Measurements from ENCODE around the gene HACL1. TPM values are rescaled to one million over a fixed set of nuclear protein-coding genes. Genes with fewer than 3 reads are reported as not detected.
"Not testable (repeated sequence)": the region's sequence is repeated elsewhere in the genome, so short reads cannot be mapped to it uniquely, and the experiment has no call there.

The HACL1 gene
- total RNA-seq, 1 donor from 2014 or later, result 12.6 TPM

DNA sequence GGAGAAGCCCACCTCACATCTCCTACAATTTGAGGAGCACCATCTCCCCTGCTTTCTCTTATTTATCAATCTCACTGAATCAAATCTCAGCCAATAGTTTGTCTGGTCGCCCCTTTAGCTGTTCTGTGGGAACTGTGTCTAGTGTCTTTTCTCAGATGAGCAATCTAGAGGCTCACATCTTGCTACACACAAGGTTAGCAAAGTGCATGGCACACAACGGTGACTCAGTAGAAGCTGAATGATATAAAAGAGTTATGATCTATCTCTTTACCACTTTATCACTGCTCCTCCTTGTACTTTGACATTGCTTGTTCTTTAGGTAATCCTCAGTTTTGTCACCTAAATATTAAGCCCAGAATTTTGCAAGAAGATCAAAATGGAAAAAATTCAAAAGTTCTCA, 63.0 kb downstream of the HACL1 start:
- intact Hi-C loops (cut with DNase I), result no loop called here
- DNase-seq (ENCODE audit: low spot score), result no peak

- DNase-seq (ENCODE audit: low spot score), result no peak
- intact Hi-C loops (cut with DNase I), result no loop called here
Measured at GRCh38 chr3:15536856-15537255, 64.5 kb downstream of the HACL1 start.

DNA sequence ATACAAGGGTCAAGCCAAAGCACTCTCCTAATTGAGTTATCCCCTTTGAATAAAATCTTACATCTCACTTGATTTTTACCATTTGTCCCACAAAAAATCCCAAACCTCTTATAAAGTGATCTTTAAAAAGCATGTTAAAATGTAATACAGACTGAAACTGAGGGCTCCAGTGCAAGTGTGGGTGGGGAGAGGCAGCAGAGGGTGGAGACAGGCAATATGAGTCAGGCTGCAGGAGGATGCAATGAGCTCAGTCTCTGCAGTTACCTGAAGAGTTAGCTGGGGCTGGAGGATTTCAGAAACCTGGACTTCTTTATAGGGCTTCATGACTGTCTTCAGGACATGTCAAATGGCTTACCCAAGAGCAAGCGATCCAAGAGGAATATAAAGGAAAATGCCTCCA, 65.6 kb downstream of the HACL1 start:
- intact Hi-C loops (cut with DNase I), result no loop called here
- no peak for DNase-seq (ENCODE audit: low spot score)

- intact Hi-C loops (cut with DNase I); DNase-seq (ENCODE audit: low spot score): not testable (repeated sequence)
Measured at GRCh38 chr3:15532614-15533013, 68.8 kb downstream of the HACL1 start.

DNA sequence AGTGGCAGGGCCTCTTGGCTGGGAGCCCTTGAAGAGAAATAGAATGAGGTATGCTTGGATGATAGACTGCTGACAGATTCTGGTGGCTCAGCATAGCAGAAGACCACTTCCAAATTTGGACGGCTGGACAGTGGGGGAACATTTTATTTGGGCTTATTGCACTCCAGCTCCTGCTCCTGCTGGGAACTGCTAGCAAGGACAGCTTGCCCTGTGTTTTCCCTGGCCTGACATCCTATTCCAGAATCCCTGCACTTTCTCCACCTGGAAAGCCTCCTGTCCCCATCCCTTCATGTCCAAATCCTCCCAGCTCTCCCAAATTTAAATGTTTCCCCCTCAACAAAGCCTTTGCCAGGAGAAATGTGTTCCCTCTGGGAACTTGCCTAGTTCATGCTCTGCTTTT, 70.0 kb downstream of the HACL1 start:
- no peak for DNase-seq (ENCODE audit: low spot score)
- intact Hi-C loops (cut with DNase I), result no loop called here

- intact Hi-C loops (cut with DNase I), result no loop called here
- no peak for DNase-seq (ENCODE audit: low spot score)
Measured at GRCh38 chr3:15528854-15529537, 72.4 kb downstream of the HACL1 start.

DNA sequence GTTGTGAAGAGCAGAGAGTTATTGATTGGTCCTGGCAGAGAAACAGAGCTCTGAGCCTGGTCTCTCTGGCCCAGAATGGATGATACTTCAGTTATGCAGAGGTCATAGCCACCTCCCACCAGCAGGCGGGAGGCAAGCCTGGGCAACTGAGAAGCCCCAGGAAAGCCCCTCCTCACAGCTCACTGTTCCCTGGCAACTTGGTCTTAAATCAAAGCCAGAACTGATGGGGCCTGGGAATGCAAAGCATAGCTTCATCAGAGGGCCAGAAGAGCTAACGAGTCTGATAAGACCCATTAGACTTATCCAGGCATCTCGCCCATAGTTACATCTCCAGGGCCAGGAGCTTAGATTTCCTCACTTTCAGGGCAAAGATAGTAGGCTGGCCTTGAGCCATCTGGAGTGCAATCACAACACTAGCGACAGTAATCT, 74.3 kb downstream of the HACL1 start:
- DNase-seq (ENCODE audit: low spot score), result no peak
- intact Hi-C loops (cut with DNase I), result no loop called here

GRCh38 chr3:15525790-15526189, 75.6 kb downstream of the HACL1 start:
- no peak for DNase-seq (ENCODE audit: low spot score)
- intact Hi-C loops (cut with DNase I), result no loop called here

DNA sequence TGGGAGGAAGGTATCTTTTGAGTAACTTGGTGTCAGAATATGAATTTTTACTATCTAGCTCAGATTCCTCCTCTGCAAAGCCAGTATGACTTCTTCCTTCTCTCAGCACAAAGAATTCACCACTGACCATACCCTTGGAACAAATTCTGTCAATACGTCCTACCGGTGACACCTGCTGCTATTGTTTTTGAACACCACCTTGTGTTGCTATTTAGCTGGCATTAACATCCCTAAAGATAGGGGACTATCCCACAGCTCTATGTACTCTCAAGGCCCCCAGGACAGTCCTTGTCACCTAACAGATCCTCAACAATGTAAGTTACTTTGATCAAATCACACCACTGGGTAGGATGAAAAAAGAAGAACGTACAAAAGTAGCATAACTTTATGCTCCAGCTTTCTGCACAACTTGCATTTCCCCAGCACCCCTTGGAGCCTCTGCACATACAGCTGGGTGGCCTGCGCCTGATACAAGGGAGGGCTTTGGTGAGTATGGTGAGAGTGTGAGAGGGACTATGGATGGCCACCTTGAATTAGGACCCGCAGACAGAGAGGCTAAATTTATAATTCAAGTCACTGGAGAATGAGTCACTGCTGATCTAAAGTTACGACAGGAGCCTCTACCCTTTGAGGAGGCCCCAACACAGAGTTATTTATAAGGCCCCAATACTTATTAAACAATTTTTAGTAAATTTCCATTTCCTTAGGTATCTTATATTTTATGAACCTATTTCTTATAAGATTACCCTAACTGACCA, 77.5 kb downstream of the HACL1 start:
- no peak for DNase-seq (ENCODE audit: low spot score)
- intact Hi-C loops (cut with DNase I), result no loop called here

- no peak for DNase-seq (ENCODE audit: low spot score)
- intact Hi-C loops (cut with DNase I), result no loop called here
Measured at GRCh38 chr3:15522016-15522415, 79.4 kb downstream of the HACL1 start.

DNA sequence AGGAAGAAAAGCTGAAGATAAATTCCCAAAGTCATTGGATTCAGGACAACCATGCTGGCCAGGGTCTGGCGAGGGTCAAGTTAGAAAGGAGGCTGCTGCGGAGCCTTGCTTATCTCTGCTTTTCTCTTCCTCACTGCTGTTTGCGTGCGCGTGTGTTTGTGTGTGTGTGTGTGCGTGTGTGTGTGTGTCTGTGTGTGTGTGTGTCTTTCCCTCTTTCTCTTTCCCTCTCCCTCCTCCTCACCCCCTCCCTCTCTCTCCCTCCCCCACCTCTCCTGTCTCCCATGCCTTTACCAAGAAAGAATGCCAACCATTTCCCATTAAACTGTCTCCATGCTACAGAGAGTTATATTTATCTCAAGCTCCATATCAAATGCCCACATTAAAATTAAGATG, 79.8 kb downstream of the HACL1 start, which contains the start of gene COLQ:
Gene COLQ, minus strand, starts transcription at position 134 of the 393 bp plus-strand sequence. Its CDS starts 81 bp downstream, at position 53.
- no peak for DNase-seq (ENCODE audit: low spot score)
- intact Hi-C loops (cut with DNase I), result no loop called here

DNA sequence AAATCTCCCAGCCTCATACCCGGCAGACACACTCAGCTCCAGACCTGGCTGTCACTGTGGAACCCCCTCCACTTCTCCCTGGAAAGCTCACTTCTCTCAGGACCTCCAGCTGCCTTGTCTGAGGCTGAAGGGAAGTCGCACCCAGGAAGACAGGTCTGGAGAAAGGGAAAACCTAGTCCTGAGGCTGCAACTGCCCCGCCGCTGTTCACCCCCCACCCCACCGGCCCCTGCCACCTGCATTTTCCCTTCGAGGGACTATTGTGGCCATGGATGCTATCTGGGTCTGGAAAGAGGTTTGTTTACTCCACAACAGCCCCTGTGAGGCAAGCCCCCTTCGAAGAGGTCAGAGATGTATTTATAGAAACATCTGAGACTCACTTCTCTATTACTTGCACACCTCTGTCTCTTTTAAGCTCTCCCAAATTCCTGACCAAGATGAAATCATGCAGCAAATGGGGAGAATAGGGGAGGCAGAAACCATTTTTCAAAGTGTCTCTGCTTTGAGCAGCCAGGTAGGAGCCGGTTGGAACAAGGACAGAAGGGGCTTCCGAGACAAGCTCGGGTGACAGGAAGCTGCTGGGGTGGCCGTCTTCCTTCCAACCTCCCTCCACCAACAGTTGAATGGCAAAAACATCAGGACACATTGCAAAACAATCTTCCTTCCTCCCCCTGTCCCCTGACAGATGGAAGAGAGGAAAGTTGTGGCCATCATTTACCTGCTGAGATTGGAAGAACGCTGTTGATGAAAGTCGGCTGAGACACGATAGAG, 80.4 kb downstream of the HACL1 start:
- intact Hi-C loops (cut with DNase I), result no loop called here

GRCh38 chr3:15520185-15520584, 81.2 kb downstream of the HACL1 start:
- no peak for DNase-seq (ENCODE audit: low spot score)
- intact Hi-C loops (cut with DNase I), result no loop called here

More for the DNA sequence above, 80.4 kb downstream of the HACL1 start:
- no peak for DNase-seq (ENCODE audit: low spot score)

GRCh38 chr3:15519096-15519495, 82.3 kb downstream of the HACL1 start:
- intact Hi-C loops (cut with DNase I), result no loop called here
- no peak for DNase-seq (ENCODE audit: low spot score)

GRCh38 chr3:15514663-15515340, 86.6 kb downstream of the HACL1 start:
- intact Hi-C loops (cut with DNase I), result no loop called here
- no peak for DNase-seq (ENCODE audit: low spot score)

DNA sequence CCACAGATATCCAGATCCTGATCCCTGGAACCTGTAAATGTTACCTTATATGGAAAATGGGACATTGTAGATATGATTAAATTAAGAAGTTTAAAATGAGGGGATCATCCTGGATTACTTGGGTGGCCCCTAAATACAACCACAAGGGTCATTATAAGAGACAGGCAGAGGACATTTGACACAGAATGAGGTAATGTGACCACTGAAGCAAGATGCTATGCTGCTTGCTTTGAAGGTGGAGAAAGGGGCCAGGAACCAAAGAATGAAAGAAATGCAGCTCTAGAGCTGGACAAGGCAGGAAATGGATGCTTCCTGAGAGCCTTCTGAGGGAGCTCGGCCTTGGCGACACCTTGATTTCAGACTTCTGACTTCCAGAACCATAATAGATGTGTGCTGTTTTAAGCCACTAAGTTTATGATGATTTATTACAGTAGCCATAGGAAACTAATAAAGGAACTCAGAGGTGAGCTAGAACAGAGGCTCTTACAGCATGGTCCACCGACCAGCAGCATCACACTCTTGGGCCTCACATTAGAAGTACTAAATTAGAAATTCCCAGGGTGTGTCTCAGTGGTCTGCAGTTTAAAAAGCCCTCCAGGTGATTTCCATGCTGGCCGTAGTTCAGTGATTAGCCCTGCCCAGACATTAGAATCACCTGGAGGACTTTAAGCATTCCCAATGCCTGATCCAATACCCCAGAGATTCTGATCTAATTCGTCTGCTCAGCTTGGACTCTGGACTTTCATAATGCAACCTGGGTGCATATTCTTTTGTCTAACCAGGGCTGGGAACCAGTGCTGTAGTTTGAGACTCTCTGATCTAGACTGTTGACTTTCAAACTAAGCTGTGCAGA, 87.3 kb downstream of the HACL1 start:
- intact Hi-C loops (cut with DNase I), result no loop called here
- no peak for DNase-seq (ENCODE audit: low spot score)

- intact Hi-C loops (cut with DNase I), result no loop called here
- no peak for DNase-seq (ENCODE audit: low spot score)
Measured at GRCh38 chr3:15513116-15513515, 88.3 kb downstream of the HACL1 start.

GRCh38 chr3:15512166-15512565, 89.2 kb downstream of the HACL1 start:
- intact Hi-C loops (cut with DNase I), result no loop called here
- peak; percentile 81 for DNase-seq (ENCODE audit: low spot score)

- DNase-seq (ENCODE audit: low spot score), result no peak
- intact Hi-C loops (cut with DNase I), result no loop called here
Measured at GRCh38 chr3:15511156-15511555, 90.2 kb downstream of the HACL1 start.

Measured in cardiac septum (tissue), 1 donor.